Measurements from ENCODE around the gene DCUN1D1.

Gene DCUN1D1

GRCh38 chr3:182971637-182972036, 8.7 kb downstream of the DCUN1D1 start:
- DNase-seq, result no peak

- no peak for DNase-seq
Measured at GRCh38 chr3:182970811-182971418, 9.4 kb downstream of the DCUN1D1 start.

- no peak for DNase-seq
Measured at GRCh38 chr3:182969853-182970252, 10.5 kb downstream of the DCUN1D1 start.

GRCh38 chr3:182969277-182969676, 11.1 kb downstream of the DCUN1D1 start:
- no peak for DNase-seq

GRCh38 chr3:182967218-182968204, 12.8 kb downstream of the DCUN1D1 start:
- no peak for DNase-seq

GRCh38 chr3:182965861-182966366, 14.4 kb downstream of the DCUN1D1 start:
- DNase-seq, result no peak

- no peak for DNase-seq
Measured at GRCh38 chr3:182964179-182964578, 16.2 kb downstream of the DCUN1D1 start.

GRCh38 chr3:182962166-182962565, 18.2 kb downstream of the DCUN1D1 start:
- no peak for DNase-seq

GRCh38 chr3:182959474-182960350, 20.6 kb downstream of the DCUN1D1 start:
- no peak for DNase-seq

GRCh38 chr3:182957676-182958266, 22.6 kb downstream of the DCUN1D1 start:
- DNase-seq, result no peak

GRCh38 chr3:182957226-182957625, 23.1 kb downstream of the DCUN1D1 start:
- no peak for DNase-seq

- DNase-seq, result no peak
Measured at GRCh38 chr3:182954553-182955235, 25.6 kb downstream of the DCUN1D1 start.

GRCh38 chr3:182949688-182950087, 30.6 kb downstream of the DCUN1D1 start:
- DNase-seq, result no peak

- no peak for DNase-seq
Measured at GRCh38 chr3:182948305-182948704, 32.0 kb downstream of the DCUN1D1 start.

- DNase-seq, result no peak
Measured at GRCh38 chr3:182947888-182948287, 32.5 kb downstream of the DCUN1D1 start.

GRCh38 chr3:182941719-182942118, 38.6 kb downstream of the DCUN1D1 start:
- no peak for DNase-seq

- no peak for DNase-seq
Measured at GRCh38 chr3:182940266-182940808, 40.0 kb downstream of the DCUN1D1 start.

- no peak for DNase-seq
Measured at GRCh38 chr3:182937293-182938051, 42.9 kb downstream of the DCUN1D1 start.

GRCh38 chr3:182936918-182937285, 43.4 kb downstream of the DCUN1D1 start:
- DNase-seq, result no peak

GRCh38 chr3:182936239-182936917, 44.0 kb downstream of the DCUN1D1 start:
- DNase-seq, result no peak
